ENCODE measurements around the gene CCR6. TPM values are rescaled to one million over a fixed set of nuclear protein-coding genes. Genes with fewer than 3 reads are reported as not detected.
"Not testable (repeated sequence)": the region's sequence is repeated elsewhere in the genome, so short reads cannot be mapped to it uniquely, and the experiment has no call there.

The CCR6 gene
- total RNA-seq, 2 donors from 2014 or later: not detected

- H3K27me3 Mint-ChIP-seq (ENCODE audit: insufficient read depth); H3K27ac Mint-ChIP-seq; H3K4me1 ChIP-seq (ENCODE audit: control insufficient read depth, insufficient read depth, low read length); H3K27me3 ChIP-seq (ENCODE audit: control insufficient read depth, insufficient read depth, low read length, poor library complexity, severe bottlenecking); DNase-seq; H3K36me3 ChIP-seq (ENCODE audit: control insufficient read depth, insufficient read depth, low read length); H3K4me1 Mint-ChIP-seq; H3K4me3 ChIP-seq (ENCODE audit: low read length); H3K9me3 ChIP-seq (ENCODE audit: control insufficient read depth, low read length); H3K9ac ChIP-seq (ENCODE audit: extremely low read depth, low read length, poor library complexity, severe bottlenecking); H3K27ac ChIP-seq (ENCODE audit: low read depth, low read length); H3K4me3 Mint-ChIP-seq; H3K9me3 Mint-ChIP-seq; H3K36me3 Mint-ChIP-seq (ENCODE audit: low read depth): not testable (repeated sequence)
- WGBS, 2 experiments (ENCODE audit: insufficient coverage in 1 of 2, insufficient read length in 1 of 2): 86 to 92% methylated on average over 4 to 13 of the region's 13 CpGs
These were observed 49.1 kb downstream of the CCR6 start for GRCh38 chr6:167172011-167172410.

- H3K27ac ChIP-seq (ENCODE audit: low read depth, low read length); DNase-seq; H3K4me1 Mint-ChIP-seq; H3K9me3 Mint-ChIP-seq; H3K27ac Mint-ChIP-seq; H3K27me3 ChIP-seq (ENCODE audit: control insufficient read depth, insufficient read depth, low read length, poor library complexity, severe bottlenecking); H3K36me3 ChIP-seq (ENCODE audit: control insufficient read depth, insufficient read depth, low read length); H3K4me1 ChIP-seq (ENCODE audit: control insufficient read depth, insufficient read depth, low read length); H3K4me3 ChIP-seq (ENCODE audit: low read length); H3K27me3 Mint-ChIP-seq (ENCODE audit: insufficient read depth); H3K9me3 ChIP-seq (ENCODE audit: control insufficient read depth, low read length); H3K9ac ChIP-seq (ENCODE audit: extremely low read depth, low read length, poor library complexity, severe bottlenecking); H3K4me3 Mint-ChIP-seq; H3K36me3 Mint-ChIP-seq (ENCODE audit: low read depth): not testable (repeated sequence)
- WGBS, 2 experiments (ENCODE audit: insufficient coverage in 1 of 2, insufficient read length in 1 of 2): 97% methylated on average over 8 of the region's 14 CpGs; no CpG with 5 or more reads in 1 of the 2 experiments
These were observed 54.4 kb downstream of the CCR6 start for GRCh38 chr6:167177271-167177670.

- not testable (repeated sequence) for H3K27me3 ChIP-seq (ENCODE audit: control insufficient read depth, insufficient read depth, low read length, poor library complexity, severe bottlenecking); H3K4me3 Mint-ChIP-seq; H3K4me3 ChIP-seq (ENCODE audit: low read length); H3K27ac Mint-ChIP-seq; H3K27me3 Mint-ChIP-seq (ENCODE audit: insufficient read depth); DNase-seq; H3K9me3 Mint-ChIP-seq; H3K9ac ChIP-seq (ENCODE audit: extremely low read depth, low read length, poor library complexity, severe bottlenecking); H3K4me1 Mint-ChIP-seq; H3K36me3 ChIP-seq (ENCODE audit: control insufficient read depth, insufficient read depth, low read length); H3K4me1 ChIP-seq (ENCODE audit: control insufficient read depth, insufficient read depth, low read length); H3K9me3 ChIP-seq (ENCODE audit: control insufficient read depth, low read length); H3K27ac ChIP-seq (ENCODE audit: low read depth, low read length); H3K36me3 Mint-ChIP-seq (ENCODE audit: low read depth)
- WGBS, 2 experiments (ENCODE audit: insufficient coverage in 1 of 2, insufficient read length in 1 of 2): 89 to 92% methylated on average over 10 to 19 of the region's 31 CpGs
These were observed 56.2 kb downstream of the CCR6 start for GRCh38 chr6:167178896-167179655.

GRCh38 chr6:167180086-167180485 is 57.2 kb downstream of the CCR6 start:
- WGBS, 2 experiments (ENCODE audit: insufficient coverage in 1 of 2, insufficient read length in 1 of 2): 77 to 95% methylated on average over 4 to 7 of the region's 8 CpGs
- not testable (repeated sequence) for H3K27me3 Mint-ChIP-seq (ENCODE audit: insufficient read depth)

GRCh38 chr6:167181351-167181750 is 58.5 kb downstream of the CCR6 start:
- not testable (repeated sequence) for H3K4me3 ChIP-seq (ENCODE audit: low read length); H3K27me3 ChIP-seq (ENCODE audit: control insufficient read depth, insufficient read depth, low read length, poor library complexity, severe bottlenecking); H3K27me3 Mint-ChIP-seq (ENCODE audit: insufficient read depth); H3K9me3 Mint-ChIP-seq; H3K9me3 ChIP-seq (ENCODE audit: control insufficient read depth, low read length); DNase-seq; H3K27ac ChIP-seq (ENCODE audit: low read depth, low read length); H3K36me3 Mint-ChIP-seq (ENCODE audit: low read depth); H3K4me3 Mint-ChIP-seq; H3K27ac Mint-ChIP-seq; H3K4me1 ChIP-seq (ENCODE audit: control insufficient read depth, insufficient read depth, low read length); H3K9ac ChIP-seq (ENCODE audit: extremely low read depth, low read length, poor library complexity, severe bottlenecking); H3K36me3 ChIP-seq (ENCODE audit: control insufficient read depth, insufficient read depth, low read length); H3K4me1 Mint-ChIP-seq
- WGBS, 2 experiments (ENCODE audit: insufficient coverage in 1 of 2, insufficient read length in 1 of 2): 100% methylated on average over 1 of the region's 6 CpGs; no CpG with 5 or more reads in 1 of the 2 experiments

More at GRCh38 chr6:167180086-167180485, 57.2 kb downstream of the CCR6 start:
- not testable (repeated sequence) for H3K9ac ChIP-seq (ENCODE audit: extremely low read depth, low read length, poor library complexity, severe bottlenecking); H3K27ac Mint-ChIP-seq; H3K27me3 ChIP-seq (ENCODE audit: control insufficient read depth, insufficient read depth, low read length, poor library complexity, severe bottlenecking); H3K4me1 ChIP-seq (ENCODE audit: control insufficient read depth, insufficient read depth, low read length); H3K36me3 ChIP-seq (ENCODE audit: control insufficient read depth, insufficient read depth, low read length); H3K36me3 Mint-ChIP-seq (ENCODE audit: low read depth); H3K4me3 Mint-ChIP-seq; H3K9me3 Mint-ChIP-seq; DNase-seq; H3K4me3 ChIP-seq (ENCODE audit: low read length); H3K27ac ChIP-seq (ENCODE audit: low read depth, low read length); H3K9me3 ChIP-seq (ENCODE audit: control insufficient read depth, low read length); H3K4me1 Mint-ChIP-seq

Measured in endodermal cell (in vitro differentiated cells).